Measurements from ENCODE around the gene GOLGA6L26. TPM values are rescaled to one million over a fixed set of nuclear protein-coding genes. Genes with fewer than 3 reads are reported as not detected.
"Not testable (repeated sequence)": the region's sequence is repeated elsewhere in the genome, so short reads cannot be mapped to it uniquely, and the experiment has no call there.

Gene GOLGA6L26, protein sequence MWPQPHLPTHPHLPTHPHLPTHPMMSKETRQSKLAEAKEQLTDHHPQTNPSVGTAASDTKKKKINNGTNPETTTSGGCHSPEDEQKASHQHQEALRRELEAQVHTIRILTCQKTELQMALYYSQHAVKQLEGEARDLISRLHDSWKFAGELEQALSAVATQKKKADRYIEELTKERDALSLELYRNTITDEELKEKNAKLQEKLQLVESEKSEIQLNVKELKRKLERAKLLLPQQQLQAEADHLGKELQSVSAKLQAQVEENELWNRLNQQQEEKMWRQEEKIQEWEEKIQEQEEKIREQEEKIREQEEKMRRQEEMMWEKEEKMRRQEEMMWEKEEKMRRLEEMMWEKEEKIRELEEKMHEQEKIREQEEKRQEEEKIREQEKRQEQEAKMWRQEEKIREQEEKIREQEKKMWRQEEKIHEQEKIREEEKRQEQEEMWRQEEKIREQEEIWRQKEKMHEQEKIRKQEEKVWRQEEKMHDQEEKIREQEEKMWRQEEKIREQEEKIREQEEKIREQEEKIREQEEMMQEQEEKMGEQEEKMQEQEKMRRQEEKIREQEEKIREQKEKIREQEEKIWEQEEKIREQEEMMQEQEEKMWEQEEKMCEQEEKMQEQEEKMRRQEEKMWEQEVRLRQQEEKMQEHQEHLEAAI
- total RNA-seq, result not detected in 2 replicates

- H3K36me3 ChIP-seq (ENCODE audit: control insufficient read depth, insufficient read depth, low read length); FAIRE-seq; H3K4me3 ChIP-seq (ENCODE audit: low read depth, low read length); DNase-seq (ENCODE audit: low read depth); H3K27me3 ChIP-seq (ENCODE audit: control insufficient read depth, insufficient read depth, low read length): not testable (repeated sequence)
Measured at GRCh38 chr15:23334096-23334495, at the start of gene GOLGA6L26. TSS of gene GOLGA6L26 (minus strand) at chr15:23334196. CDS start at chr15:23334135, 61 bp downstream.

- not testable (repeated sequence) for FAIRE-seq
Measured at GRCh38 chr15:23381192-23381591, 47.2 kb upstream of the GOLGA6L26 start.

DNA sequence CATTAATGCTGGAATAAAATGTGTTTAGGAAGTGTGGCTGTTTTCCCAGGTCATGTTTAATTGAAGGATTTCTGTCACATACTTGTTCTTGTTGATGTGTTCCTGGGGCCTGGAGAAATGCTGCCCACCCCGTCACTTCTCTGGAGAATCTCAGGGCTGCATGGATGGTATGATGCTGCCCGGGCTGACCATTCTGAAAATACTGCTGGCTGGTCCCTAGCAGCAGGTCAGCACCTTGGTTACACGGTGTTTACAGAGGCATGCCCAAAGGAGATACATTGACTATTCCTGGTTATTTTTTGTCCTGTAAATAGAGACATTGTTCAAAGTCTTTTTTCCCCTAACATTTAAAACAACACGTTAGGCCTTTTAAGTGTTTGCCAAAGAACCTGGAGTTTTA, 46.7 kb upstream of the GOLGA6L26 start:
- H3K36me3 ChIP-seq (ENCODE audit: control insufficient read depth, insufficient read depth, low read length); H3K27me3 ChIP-seq (ENCODE audit: control insufficient read depth, insufficient read depth, low read length); DNase-seq (ENCODE audit: low read depth); H3K4me3 ChIP-seq (ENCODE audit: low read depth, low read length): not testable (repeated sequence)
- peak; percentile 98 for FAIRE-seq

More at GRCh38 chr15:23381192-23381591, 47.2 kb upstream of the GOLGA6L26 start:
- H3K27me3 ChIP-seq (ENCODE audit: control insufficient read depth, insufficient read depth, low read length); H3K36me3 ChIP-seq (ENCODE audit: control insufficient read depth, insufficient read depth, low read length); DNase-seq (ENCODE audit: low read depth); H3K4me3 ChIP-seq (ENCODE audit: low read depth, low read length): not testable (repeated sequence)

- not testable (repeated sequence) for FAIRE-seq; H3K4me3 ChIP-seq (ENCODE audit: low read depth, low read length); DNase-seq (ENCODE audit: low read depth); H3K27me3 ChIP-seq (ENCODE audit: control insufficient read depth, insufficient read depth, low read length); H3K36me3 ChIP-seq (ENCODE audit: control insufficient read depth, insufficient read depth, low read length)
Measured at GRCh38 chr15:23378946-23379345, 45.0 kb upstream of the GOLGA6L26 start.

DNA sequence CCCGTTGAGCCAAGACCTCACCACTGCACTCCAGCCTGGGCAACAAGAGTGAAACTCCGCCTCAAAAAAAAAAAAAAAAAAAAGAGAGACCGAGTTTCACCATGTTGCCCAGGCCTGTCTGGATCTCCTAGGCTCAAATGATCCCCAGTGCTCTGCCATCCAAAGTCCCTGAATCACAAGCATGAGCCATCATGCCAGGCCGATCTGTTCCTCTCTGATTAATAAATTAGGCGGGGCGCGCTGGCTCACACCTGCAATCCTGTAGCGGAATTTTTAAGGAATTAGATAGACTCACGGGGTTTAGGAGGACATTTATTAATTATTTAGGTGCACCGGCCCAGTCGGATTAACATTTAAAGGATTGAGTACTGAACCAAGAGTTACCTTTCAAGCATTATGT, 40.2 kb upstream of the GOLGA6L26 start:
- not testable (repeated sequence) for H3K4me3 ChIP-seq (ENCODE audit: low read depth, low read length); DNase-seq (ENCODE audit: low read depth); H3K27me3 ChIP-seq (ENCODE audit: control insufficient read depth, insufficient read depth, low read length); FAIRE-seq; H3K36me3 ChIP-seq (ENCODE audit: control insufficient read depth, insufficient read depth, low read length)

GRCh38 chr15:23372891-23373600, 39.0 kb upstream of the GOLGA6L26 start:
- H3K4me3 ChIP-seq (ENCODE audit: low read depth, low read length); H3K36me3 ChIP-seq (ENCODE audit: control insufficient read depth, insufficient read depth, low read length); FAIRE-seq; H3K27me3 ChIP-seq (ENCODE audit: control insufficient read depth, insufficient read depth, low read length); DNase-seq (ENCODE audit: low read depth): not testable (repeated sequence)

DNA sequence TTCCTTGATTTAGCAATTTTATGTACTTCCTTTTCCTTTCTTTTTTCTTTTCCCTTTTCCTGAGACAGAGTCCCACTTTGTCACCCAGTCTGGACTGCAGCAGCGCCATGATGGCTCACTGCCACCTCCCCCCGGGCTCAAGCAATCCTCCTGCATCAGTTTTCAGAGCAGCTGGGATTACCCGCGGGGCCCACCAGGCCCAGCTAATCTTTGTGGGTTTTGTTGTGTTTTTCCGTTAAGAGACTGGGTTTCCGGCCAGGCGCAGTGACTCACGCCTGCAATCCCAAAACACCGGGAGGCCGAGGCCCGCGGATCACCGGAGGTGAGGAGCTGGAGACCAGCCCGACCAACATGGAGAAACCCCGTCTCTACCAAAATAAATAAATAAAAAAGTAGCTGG, 38.3 kb upstream of the GOLGA6L26 start:
- DNase-seq (ENCODE audit: low read depth) (no peak), FAIRE-seq (no peak)
- no peak overlapping the region for H3K4me3 ChIP-seq (ENCODE audit: low read depth, low read length)
- no peaks in the 10 kb centered on the region for H3K36me3 ChIP-seq (ENCODE audit: control insufficient read depth, insufficient read depth, low read length)
- no peak for TF ChIP-seq CTCF (IDR thresholded peaks at IDR 0.05; ENCODE audit: insufficient read depth, low read length, severe bottlenecking)
- no peaks in the 10 kb centered on the region for H3K27me3 ChIP-seq (ENCODE audit: control insufficient read depth, insufficient read depth, low read length)

DNA sequence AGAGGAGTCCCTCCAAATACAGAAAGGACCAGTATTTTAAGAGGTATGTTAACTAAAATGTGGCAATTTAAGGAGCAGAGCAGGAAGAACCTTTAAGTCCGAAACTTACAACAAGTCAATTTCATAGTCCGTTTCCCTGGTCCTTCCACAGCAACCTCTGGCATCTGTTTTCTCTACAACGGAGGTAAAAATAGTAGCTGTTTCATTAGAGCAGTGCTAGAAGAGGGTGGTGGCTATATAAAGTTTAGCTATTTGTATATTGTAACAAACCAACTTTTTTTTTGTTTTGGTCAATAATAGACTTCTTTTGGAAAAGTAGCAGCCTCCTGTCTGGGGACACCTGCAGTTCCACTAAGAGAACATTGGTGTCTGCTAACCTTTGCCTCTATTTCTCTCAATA, 37.9 kb upstream of the GOLGA6L26 start:
- not testable (repeated sequence) for H3K36me3 ChIP-seq (ENCODE audit: control insufficient read depth, insufficient read depth, low read length)

DNA sequence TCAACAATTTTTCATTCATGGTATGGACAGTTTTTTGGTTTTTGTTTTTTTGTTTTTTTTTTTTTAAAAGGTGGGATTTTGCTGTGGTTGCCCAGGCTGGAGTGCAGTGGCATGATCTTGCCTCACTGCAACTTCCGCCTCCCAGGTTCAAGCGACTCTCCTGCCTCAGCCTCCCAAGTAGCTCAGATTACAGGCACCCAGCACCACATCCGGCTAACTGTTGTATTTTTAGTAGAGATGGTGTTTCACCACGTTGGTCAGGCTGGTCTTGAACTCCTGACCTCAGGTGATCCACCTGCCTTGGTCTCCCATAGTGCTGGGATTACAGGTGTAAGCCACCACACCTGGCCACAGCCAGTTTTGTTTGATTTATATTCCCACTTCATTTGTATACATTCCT, 37.1 kb upstream of the GOLGA6L26 start:
- H3K4me3 ChIP-seq (ENCODE audit: low read depth, low read length); H3K36me3 ChIP-seq (ENCODE audit: control insufficient read depth, insufficient read depth, low read length); DNase-seq (ENCODE audit: low read depth); FAIRE-seq; H3K27me3 ChIP-seq (ENCODE audit: control insufficient read depth, insufficient read depth, low read length): not testable (repeated sequence)

More for the DNA sequence above, 37.9 kb upstream of the GOLGA6L26 start:
- not testable (repeated sequence) for FAIRE-seq; H3K27me3 ChIP-seq (ENCODE audit: control insufficient read depth, insufficient read depth, low read length); H3K4me3 ChIP-seq (ENCODE audit: low read depth, low read length); DNase-seq (ENCODE audit: low read depth)
